HT1080 (cell line): ENCODE data around the gene RELB. TPM values are rescaled to one million over a fixed set of nuclear protein-coding genes. Genes with fewer than 3 reads are reported as not detected.

Source experiments
- DNase-seq: peaks from one replicate; pipeline ENCODE4 v3.0.0-alpha.2; 2015; ENCODE audit warnings: low read depth
- total RNA-seq: library from RNA; depleted of rRNA; stranded (reverse); fragments of >200 nt; shearing (Covaris generic); gene quantifications from 2 replicates; pipeline ENCODE4 v1.2.3, GENCODE V29; 2014

The RELB gene
- total RNA-seq, 1 experiment from 2014 or later = 3.2 TPM

- DNase-seq = no peak
Observed at GRCh38 chr19:45020071-45020470, 18.8 kb downstream of the RELB start.

GRCh38 chr19:45021971-45022370 is 20.7 kb downstream of the RELB start:
- no peak for DNase-seq

- no peak for DNase-seq
Observed at GRCh38 chr19:45023048-45023447, 21.8 kb downstream of the RELB start.

- no peak for DNase-seq
Observed at GRCh38 chr19:45025264-45025663, 24.0 kb downstream of the RELB start.

GRCh38 chr19:45027371-45027770 is 26.1 kb downstream of the RELB start:
- no peak for DNase-seq

- no peak for DNase-seq
Observed at GRCh38 chr19:45030825-45031224, 29.6 kb downstream of the RELB start.

GRCh38 chr19:45032421-45032820 is 31.2 kb downstream of the RELB start:
- DNase-seq = no peak

GRCh38 chr19:45035755-45036154 is 34.5 kb downstream of the RELB start:
- DNase-seq = no peak

- no peak for DNase-seq
Observed at GRCh38 chr19:45037393-45038169, 36.3 kb downstream of the RELB start.

- peak; percentile 87 for DNase-seq
Observed at GRCh38 chr19:45038931-45039893, 37.9 kb downstream of the RELB start, which contains the start of gene CLASRP. Gene CLASRP (plus strand): TSS chr19:45039045. CDS start chr19:45040213, 1,168 bp downstream.

GRCh38 chr19:45040059-45040771 is 39.0 kb downstream of the RELB start:
- no peak for DNase-seq

GRCh38 chr19:45041125-45041524 is 39.9 kb downstream of the RELB start:
- DNase-seq = no peak

GRCh38 chr19:45045671-45046353 is 44.5 kb downstream of the RELB start:
- DNase-seq = no peak

GRCh38 chr19:45046355-45046754 is 45.1 kb downstream of the RELB start:
- DNase-seq = no peak

GRCh38 chr19:45047188-45047797 is 46.0 kb downstream of the RELB start:
- DNase-seq = no peak

- DNase-seq = no peak
Observed at GRCh38 chr19:45049073-45049736, 47.9 kb downstream of the RELB start.

GRCh38 chr19:45050036-45050435 is 48.8 kb downstream of the RELB start:
- DNase-seq = no peak

GRCh38 chr19:45051929-45052579 is 50.8 kb downstream of the RELB start:
- DNase-seq = no peak

GRCh38 chr19:45056831-45057230 is 55.6 kb downstream of the RELB start:
- no peak for DNase-seq
